Fibroblast of skin of abdomen (primary cell): ENCODE results near the gene CTNND2.

Experiments
- DNase-seq: peaks from one replicate; pipeline ENCODE4 v3.0.0-alpha.2; 2013

CTNND2 gene

GRCh38 chr5:11306365-11306764 is 597.9 kb downstream of the CTNND2 start:
- no peak for DNase-seq

- DNase-seq, result no peak
Measured at GRCh38 chr5:11305245-11305644, 599.0 kb downstream of the CTNND2 start.

GRCh38 chr5:11304641-11305040 is 599.6 kb downstream of the CTNND2 start:
- DNase-seq, result no peak

- no peak for DNase-seq
Measured at GRCh38 chr5:11302663-11303062, 601.6 kb downstream of the CTNND2 start.

GRCh38 chr5:11301171-11301570 is 603.1 kb downstream of the CTNND2 start:
- no peak for DNase-seq

GRCh38 chr5:11300736-11301135 is 603.5 kb downstream of the CTNND2 start:
- DNase-seq, result no peak

DNA sequence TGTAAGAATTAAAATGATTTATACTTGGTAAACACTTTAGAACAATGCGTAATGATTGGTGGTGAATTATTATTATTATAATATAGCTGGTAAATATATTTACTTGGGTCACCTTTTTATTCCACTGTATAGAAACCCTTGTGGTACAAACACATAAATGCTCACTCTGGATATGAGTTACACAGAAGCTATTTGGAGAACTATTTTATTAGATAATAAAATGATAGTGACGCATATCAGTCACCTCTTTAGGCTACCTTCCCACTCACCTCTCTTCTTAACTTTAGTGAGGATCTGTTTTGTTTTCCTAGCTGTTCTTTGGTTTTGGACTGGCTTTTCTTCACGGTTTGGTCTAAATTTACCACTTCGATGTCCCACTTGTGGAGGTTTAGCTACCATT is 605.4 kb downstream of the CTNND2 start:
- no peak for DNase-seq

- no peak for DNase-seq
Measured at GRCh38 chr5:11293523-11293922, 610.7 kb downstream of the CTNND2 start.

DNA sequence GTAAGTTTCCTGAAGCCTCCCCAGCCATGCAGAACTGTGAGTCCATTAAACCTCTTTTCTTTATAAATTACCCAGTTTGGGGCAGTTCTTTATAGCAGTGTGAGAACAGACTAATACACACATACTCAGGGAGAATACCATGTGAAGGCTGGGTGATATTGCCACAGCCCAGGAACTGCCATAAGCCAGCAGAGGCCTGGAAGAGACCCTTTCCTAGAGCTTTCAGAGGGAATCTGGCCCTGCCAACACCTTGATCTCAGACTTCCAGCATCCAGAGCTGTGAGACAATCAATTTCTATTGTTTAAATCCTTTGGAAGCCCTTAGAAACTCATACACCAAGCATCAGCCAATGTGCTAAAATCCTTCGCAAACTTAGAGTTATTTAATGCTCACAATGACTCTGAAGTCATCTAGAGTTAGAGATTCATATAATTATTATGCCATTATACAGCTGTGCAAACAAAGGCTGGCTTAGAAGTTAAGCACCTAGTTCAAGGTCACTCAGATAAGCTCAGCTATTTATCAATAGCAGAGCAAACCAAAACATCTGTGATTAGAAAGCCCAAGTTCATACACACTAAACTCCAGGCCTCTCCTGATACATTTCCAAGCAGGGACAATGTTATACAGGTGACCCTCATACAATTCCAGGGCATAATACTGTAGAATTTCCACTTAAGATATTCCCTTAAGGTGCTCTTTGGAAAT is 611.4 kb downstream of the CTNND2 start:
- no peak for DNase-seq

- no peak for DNase-seq
Measured at GRCh38 chr5:11289733-11290132, 614.5 kb downstream of the CTNND2 start.

DNA sequence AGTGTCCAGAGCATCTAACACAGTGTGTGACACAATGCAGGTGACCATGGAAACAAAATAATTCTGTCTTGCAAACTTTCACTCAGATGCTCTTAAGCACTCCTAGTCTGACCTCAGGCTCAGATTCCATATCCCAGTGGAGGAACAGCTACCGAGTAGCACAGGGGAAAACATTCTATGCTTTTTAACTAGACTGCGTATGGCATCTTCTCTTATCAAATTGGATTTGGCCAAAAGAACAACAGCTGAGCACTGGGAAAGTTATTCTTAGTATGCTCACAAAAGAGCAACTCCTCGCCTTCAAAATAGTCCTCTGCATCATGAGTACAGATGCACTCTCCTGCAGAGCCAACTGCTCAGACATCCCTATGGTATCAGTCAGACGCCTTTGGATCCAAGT is 615.0 kb downstream of the CTNND2 start:
- no peak for DNase-seq

- no peak for DNase-seq
Measured at GRCh38 chr5:11281842-11282241, 622.4 kb downstream of the CTNND2 start.

DNA sequence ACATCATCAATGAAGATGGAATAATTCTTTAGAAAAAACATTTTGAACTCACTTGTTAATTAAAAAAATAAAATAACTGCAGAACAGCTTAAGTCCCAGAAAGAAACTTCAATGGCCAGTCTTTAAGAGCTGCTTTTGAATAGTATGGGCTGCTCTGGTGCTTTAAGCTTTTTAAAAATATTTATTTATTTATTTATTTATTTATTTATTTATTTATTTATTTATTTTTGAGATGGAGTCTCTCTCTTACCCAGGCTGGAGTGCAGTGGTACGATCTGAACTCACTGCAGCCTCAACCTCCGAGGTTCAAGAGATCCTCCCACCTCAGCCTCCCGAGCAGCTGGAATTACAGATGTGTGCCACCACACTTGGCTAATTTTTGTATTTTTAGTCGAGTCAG is 626.9 kb downstream of the CTNND2 start:
- DNase-seq, result no peak

DNA sequence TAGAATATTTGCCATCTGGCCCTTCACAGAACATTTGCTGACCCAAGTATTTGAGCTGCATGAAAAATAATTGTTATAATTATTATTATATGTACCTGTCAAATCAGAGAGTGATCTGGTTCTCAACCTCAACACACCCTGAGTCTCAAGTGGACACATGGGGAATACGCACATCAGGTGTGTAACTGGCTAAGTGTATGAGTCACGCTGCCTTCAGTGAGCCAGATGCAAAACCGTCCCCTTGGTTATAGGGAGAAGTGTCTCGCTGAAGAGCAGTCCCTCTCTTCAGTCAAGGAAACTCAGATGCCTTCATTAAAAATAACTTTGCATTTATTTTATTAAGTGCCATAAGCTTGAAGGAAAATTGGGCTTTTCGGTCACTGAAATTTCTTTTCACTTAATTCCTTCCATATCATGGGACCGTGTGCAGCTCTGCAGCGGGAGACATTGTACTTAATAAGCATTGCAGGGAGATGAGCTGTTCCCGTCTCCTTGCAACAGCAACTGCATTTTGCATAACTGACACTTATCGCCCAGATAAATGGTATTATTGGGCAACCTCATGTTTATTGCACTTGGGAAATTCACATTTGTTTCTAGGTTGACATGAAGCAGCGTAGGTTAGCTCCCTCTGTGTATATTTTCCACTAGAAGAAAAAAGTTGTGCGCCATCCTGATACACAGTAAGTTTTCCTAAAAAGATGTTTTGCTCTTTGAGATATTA is 630.9 kb downstream of the CTNND2 start:
- no peak for DNase-seq

DNA sequence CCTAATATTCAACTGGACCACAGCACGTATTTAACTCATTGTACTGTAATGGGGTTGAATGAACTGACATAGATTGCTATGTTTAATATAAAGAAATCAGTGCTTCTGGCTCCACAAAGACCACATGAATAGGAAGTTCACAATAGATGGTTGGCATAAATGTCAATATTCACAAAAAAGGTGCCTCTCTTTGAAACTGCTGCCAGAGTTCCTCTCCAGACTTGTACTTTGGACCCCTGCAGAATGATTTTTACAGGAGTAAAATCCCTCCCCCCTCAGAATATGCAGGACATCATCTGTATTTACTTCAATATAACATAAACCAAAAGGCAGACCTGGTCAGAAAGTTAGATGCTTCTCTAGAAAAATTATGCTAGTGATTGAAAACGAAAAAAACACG is 634.7 kb downstream of the CTNND2 start:
- no peak for DNase-seq

GRCh38 chr5:11268891-11269290 is 635.4 kb downstream of the CTNND2 start:
- DNase-seq, result no peak

- no peak for DNase-seq
Measured at GRCh38 chr5:11266331-11266730, 637.9 kb downstream of the CTNND2 start.

- no peak for DNase-seq
Measured at GRCh38 chr5:11261241-11261640, 643.0 kb downstream of the CTNND2 start.

- no peak for DNase-seq
Measured at GRCh38 chr5:11258001-11258400, 646.2 kb downstream of the CTNND2 start.

DNA sequence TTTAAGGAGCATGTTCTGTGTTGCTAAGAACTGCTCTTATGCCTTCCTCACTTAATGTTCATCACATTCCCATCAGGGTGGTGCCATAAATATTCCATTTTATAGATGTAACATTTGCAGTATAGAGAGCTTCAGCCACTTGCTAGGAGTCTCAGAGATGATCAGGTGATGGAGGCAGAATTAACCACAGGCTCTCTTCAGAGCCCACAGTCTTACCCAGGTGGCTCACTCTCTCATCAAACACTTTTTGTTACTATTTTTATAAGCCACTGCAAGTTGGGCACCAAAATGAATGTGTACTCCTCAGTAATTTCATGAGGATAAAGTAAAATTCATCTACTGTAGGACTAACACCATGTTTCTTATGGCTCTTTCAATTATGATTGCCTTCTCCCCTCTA is 651.7 kb downstream of the CTNND2 start:
- DNase-seq, result no peak

DNA sequence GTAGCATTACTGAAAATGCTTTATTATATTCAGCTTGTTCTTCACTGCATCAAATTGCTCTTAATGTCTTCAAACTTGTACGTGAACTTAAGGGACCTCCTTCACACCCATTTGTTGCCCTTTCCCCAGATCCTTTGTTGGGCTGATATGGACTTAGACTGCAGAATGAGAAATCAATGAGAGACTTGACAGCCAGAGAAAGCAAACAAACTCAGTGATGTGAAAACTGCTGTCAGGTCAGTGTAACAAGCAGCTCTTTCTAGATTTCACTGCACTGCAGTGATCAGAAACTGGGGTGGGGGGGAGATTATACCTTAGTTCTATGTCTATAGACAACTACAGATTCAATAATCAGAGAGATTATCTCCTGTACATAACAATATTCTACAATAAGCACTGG is 652.2 kb downstream of the CTNND2 start:
- DNase-seq, result no peak

GRCh38 chr5:11251247-11251646 is 653.0 kb downstream of the CTNND2 start:
- DNase-seq, result peak; percentile 6

- no peak for DNase-seq
Measured at GRCh38 chr5:11248966-11249365, 655.3 kb downstream of the CTNND2 start.

GRCh38 chr5:11247224-11247623 is 657.0 kb downstream of the CTNND2 start:
- DNase-seq, result no peak
